ENCODE results near the gene TIAM2.

Gene TIAM2

DNA sequence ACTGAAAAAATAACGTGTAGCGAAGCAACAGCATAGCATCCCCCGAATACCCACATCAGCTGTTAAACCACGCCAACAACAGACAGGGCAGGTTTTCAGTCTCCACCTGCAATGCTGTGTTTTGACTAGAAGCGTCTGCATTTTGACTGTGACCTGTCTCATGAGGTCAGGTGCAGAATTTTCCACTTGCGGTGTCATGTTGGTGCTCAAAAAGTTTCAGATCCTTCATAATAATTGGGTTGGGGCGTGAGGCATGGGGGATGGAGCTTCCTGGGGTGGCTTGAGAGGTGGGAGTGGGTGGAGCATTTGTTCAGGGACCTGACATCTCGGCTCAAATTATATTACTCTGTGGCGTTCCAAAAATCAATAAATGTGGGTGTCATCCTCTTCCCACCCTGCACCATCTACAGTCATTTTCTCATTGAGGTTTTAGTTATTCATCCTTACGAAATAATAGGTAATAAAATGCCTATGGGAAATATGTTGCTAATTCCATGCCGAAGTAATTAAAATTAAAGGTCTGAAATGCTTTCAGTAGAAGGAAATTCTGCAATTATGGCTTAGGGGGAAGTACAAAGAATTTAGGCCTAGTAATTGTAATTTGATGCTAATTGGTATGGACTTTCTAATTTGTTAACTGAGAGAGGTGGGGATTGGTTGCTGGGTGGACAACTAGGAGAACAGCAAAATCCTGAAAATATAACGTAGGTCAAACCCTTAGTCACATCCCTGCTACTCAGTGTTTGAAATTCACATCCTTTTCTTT is 81.0 kb downstream of the TIAM2 start:
- TF ChIP-seq ZNF274 (IDR thresholded peaks at IDR 0.05; ENCODE audit: low read depth, low read length): no peak
- H3K4me3 ChIP-seq (ENCODE audit: low read length): no peak overlapping the region

DNA sequence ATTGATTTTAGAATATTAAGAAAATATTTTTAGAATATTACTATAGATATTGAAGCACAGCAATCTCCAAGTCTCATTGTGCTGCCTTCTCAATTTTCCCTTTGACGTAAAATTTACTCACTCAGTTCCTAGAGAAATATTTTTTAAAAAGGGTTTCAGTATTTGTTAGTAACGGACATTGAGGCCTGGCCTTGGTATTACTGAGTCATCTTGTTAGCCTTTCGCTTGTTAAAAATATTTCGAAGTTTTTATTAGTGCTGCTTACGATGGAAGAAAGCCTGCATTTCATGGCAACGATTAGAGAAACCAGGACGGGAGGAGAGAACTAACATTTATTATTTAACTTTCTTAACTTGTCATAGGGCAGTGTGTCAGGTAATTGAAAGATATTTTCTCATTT is 82.2 kb downstream of the TIAM2 start:
- no peak overlapping the region for H3K4me3 ChIP-seq (ENCODE audit: low read length)
- TF ChIP-seq ZNF274 (IDR thresholded peaks at IDR 0.05; ENCODE audit: low read depth, low read length): no peak

DNA sequence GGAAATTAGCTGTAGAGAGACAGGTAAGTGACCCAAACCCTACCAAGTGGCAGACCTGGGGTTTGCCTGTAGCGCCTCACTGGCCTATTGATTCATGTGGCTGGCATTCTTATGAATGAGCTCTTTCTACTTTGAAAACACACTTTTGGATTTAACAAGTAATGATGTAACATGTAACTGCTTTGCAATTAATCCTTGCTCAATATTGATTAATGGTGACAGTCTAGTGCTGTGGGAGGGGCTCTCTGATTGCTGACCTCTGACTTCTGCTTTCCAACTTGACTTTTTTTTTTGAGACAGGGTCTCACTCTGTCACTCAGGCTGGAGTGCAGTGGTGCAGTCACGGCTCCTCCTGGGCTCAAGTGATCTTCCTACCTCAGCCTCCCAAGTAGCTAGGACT is 82.7 kb downstream of the TIAM2 start:
- H3K4me3 ChIP-seq (ENCODE audit: low read length): no peak overlapping the region
- TF ChIP-seq ZNF274 (IDR thresholded peaks at IDR 0.05; ENCODE audit: low read depth, low read length): no peak

DNA sequence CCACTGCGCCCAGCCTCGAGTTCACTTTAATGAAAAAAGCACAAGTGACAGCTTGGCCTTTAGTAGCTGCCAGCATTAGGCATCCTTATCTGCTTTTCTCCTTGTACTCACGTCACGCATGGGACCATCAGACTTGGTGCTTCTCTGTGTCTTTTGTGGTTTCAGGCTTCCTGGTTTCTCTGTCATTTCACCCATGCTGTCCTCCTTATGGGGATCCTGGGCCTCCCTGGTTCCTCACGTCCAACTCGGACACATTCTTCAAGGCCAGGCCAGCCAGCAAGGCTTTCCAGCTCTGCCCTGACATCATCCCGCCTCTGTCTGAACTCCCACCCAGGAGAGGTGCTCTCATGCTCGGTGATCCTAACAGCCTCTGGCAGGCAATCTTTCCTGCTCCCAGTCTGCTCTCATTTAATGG is 83.2 kb downstream of the TIAM2 start:
- H3K4me3 ChIP-seq (ENCODE audit: low read length): no peak overlapping the region
- TF ChIP-seq ZNF274 (IDR thresholded peaks at IDR 0.05; ENCODE audit: low read depth, low read length): no peak

DNA sequence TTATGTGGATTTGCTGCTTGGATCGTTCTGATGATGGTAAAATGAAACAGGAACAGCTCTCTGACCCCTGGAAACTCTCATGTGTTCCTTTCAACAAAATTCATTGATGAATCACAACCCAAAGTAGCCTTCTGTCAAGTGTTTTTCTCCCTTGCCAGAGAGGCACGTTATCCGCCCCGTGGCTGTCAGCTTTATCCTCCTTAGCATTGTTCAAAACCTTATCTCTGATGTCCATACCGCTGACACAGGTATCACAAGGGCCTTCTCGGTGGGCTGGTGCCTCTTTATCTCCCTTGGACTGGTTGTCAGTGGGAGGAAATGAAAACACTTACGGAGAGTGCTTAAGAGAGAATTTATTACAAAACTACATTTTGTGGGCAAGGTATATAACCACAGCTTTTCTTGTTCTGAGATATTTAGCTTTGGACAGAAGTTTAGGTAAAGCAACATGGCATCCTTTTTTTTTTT is 84.9 kb downstream of the TIAM2 start:
- TF ChIP-seq ZNF274 (IDR thresholded peaks at IDR 0.05; ENCODE audit: low read depth, low read length): no peak
- no peak overlapping the region for H3K4me3 ChIP-seq (ENCODE audit: low read length)

GRCh38 chr6:155080881-155081845 is 86.0 kb downstream of the TIAM2 start:
- no peak overlapping the region for H3K4me3 ChIP-seq (ENCODE audit: low read length)
- no peak for TF ChIP-seq ZNF274 (IDR thresholded peaks at IDR 0.05; ENCODE audit: low read depth, low read length)

- H3K4me3 ChIP-seq (ENCODE audit: low read length): no peak overlapping the region
- TF ChIP-seq ZNF274 (IDR thresholded peaks at IDR 0.05; ENCODE audit: low read depth, low read length): no peak
Measured at GRCh38 chr6:155084431-155085123, 89.5 kb downstream of the TIAM2 start.

DNA sequence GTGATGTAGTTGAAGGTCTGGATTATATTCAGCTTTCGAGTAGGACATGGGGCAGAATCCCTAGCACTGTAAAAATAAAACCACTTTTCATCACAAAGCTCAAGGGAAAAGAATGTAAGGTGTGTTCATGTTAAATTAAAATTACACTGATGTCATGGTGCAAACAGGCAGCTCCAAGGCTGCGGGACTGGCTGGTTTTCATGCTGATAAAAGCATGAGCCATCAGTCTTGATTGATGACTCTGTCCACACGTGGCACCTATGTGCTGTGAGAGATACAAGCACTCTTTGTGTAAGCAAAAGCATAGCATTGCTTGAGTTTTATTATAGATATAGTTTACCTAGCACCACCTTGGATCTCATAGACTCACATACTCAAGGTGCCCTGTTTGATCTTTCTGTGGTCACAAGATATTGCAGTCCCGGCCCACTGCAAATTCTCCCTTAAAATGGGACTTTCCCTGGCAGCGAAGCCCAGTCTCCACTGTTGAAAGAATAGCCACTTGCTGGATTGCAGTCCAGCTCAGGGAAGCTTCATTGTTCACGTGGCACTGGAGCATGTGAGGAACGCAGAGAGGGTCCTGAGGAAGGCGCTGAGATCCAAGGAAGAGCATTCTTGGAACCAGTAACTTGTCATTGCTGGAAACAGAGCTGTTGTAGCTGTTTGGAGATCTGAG is 90.6 kb downstream of the TIAM2 start:
- no peak for TF ChIP-seq ZNF274 (IDR thresholded peaks at IDR 0.05; ENCODE audit: low read depth, low read length)
- H3K4me3 ChIP-seq (ENCODE audit: low read length): no peak overlapping the region

- no peak overlapping the region for H3K4me3 ChIP-seq (ENCODE audit: low read length)
Measured at GRCh38 chr6:155088856-155089255, 93.7 kb downstream of the TIAM2 start.

DNA sequence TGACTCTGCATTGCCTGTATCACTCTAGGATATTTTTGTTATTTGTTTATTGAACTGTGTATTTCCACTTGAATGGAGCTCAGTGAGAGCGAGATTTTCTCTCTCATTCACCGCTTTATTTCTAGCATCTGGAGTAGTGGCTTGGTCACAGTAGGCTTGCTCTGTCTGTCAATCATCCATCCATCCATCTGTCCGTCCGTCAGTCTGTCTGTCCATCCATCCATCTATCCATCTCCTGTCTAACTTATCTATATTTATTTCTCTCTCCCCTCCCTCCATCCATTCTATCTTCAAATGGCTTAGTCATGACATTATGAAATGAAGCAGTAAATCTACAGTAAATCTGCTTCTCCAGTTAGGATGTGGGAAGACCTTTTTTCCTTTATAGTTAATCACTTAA is 94.6 kb downstream of the TIAM2 start:
- H3K4me3 ChIP-seq (ENCODE audit: low read length): no peak overlapping the region
- no peak for TF ChIP-seq ZNF274 (IDR thresholded peaks at IDR 0.05; ENCODE audit: low read depth, low read length)

More at GRCh38 chr6:155088856-155089255, 93.7 kb downstream of the TIAM2 start:
- TF ChIP-seq ZNF274 (IDR thresholded peaks at IDR 0.05; ENCODE audit: low read depth, low read length): no peak

GRCh38 chr6:155090166-155090565 is 95.1 kb downstream of the TIAM2 start:
- H3K4me3 ChIP-seq (ENCODE audit: low read length): no peak overlapping the region
- no peak for TF ChIP-seq ZNF274 (IDR thresholded peaks at IDR 0.05; ENCODE audit: low read depth, low read length)

DNA sequence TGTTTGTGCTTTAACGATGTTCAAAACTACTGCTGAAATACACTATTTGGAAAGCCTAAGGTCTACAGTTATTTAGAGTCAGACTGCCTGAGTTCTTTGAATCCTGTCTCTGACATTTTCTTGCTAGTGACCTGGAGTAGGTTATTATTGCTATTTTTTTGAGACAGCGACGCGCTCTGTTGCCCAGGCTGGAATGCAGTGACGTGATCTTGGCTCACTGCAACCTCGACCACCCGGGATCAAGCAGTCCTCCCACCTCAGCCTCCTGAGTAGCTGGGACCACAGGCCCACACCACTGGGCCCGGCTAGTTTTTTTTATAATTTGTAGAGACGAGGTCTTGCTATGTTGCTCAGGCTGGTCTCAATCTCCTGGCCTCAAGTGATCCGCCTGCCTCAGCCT is 96.6 kb downstream of the TIAM2 start:
- TF ChIP-seq ZNF274 (IDR thresholded peaks at IDR 0.05; ENCODE audit: low read depth, low read length): no peak
- H3K4me3 ChIP-seq (ENCODE audit: low read length): no peak overlapping the region

- H3K4me3 ChIP-seq (ENCODE audit: low read length): no peak overlapping the region
- no peak for TF ChIP-seq ZNF274 (IDR thresholded peaks at IDR 0.05; ENCODE audit: low read depth, low read length)
Measured at GRCh38 chr6:155093430-155093829, 98.3 kb downstream of the TIAM2 start.

GRCh38 chr6:155100087-155100486 is 105.0 kb downstream of the TIAM2 start:
- no peak for TF ChIP-seq ZNF274 (IDR thresholded peaks at IDR 0.05; ENCODE audit: low read depth, low read length)
- no peak overlapping the region for H3K4me3 ChIP-seq (ENCODE audit: low read length)
